Brain microvascular endothelial cell (primary cell): ENCODE data around the gene GNAT3.

Experiments
- DNase-seq: peaks from one replicate; pipeline ENCODE4 v3.0.0-alpha.2; 2020
- H3K27ac ChIP-seq: fragments of 250-450 bp; sonication (Bioruptor Pico); 2 replicates; pipeline ENCODE4 v1.5.1; 2020; ENCODE audit warnings: mild to moderate bottlenecking, moderate library complexity
- H3K27me3 ChIP-seq: fragments of 250-450 bp; sonication (Bioruptor Pico); replicated peaks from 2 replicates; pipeline ENCODE4 v1.5.1; 2020; ENCODE audit warnings: mild to moderate bottlenecking
- H3K36me3 ChIP-seq: fragments of 250-450 bp; sonication (Bioruptor Pico); replicated peaks from 2 replicates; pipeline ENCODE4 v1.5.1; 2020; ENCODE audit warnings: mild to moderate bottlenecking
- H3K4me3 ChIP-seq: 2 replicates; pipeline ENCODE4 v1.5.1; 2011; ENCODE audit warnings: low read depth, mild to moderate bottlenecking, control low read depth, low read length, moderate library complexity
- CTCF ChIP-seq: IDR thresholded peaks from 2 replicates; pipeline ENCODE4 v1.5.1; 2011; ENCODE audit warnings: low read depth, mild to moderate bottlenecking, moderate library complexity, low read length, control low read depth, inconsistent platforms; ENCODE audit errors: missing control alignments
- in situ Hi-C: cut with HindIII; loops from 2 replicates; pipeline ENCODE4 v1.10.0; 2017; ENCODE audit warnings: low sequenced_read_pairs, low pct_ligation_motif_present

Gene GNAT3

GRCh38 chr7:80468931-80469714 is 42.7 kb downstream of the GNAT3 start:
- Histone ChIP-seq H3K4me3 (no peak overlapping the region), H3K27ac (no peak overlapping the region), H3K27me3 (no peaks in the 10 kb centered on the region), H3K36me3 (no peaks in the 10 kb centered on the region)
- no peak for DNase-seq
- TF ChIP-seq CTCF: no peak
- in situ Hi-C loops: no loop called here

- Histone ChIP-seq H3K27ac (peak overlapping the region; percentile 4), H3K4me3 (no peak overlapping the region), H3K36me3 (no peaks in the 10 kb centered on the region), H3K27me3 (no peaks in the 10 kb centered on the region)
- no peak for TF ChIP-seq CTCF
- in situ Hi-C loops: no loop called here
- peak; percentile 12 for DNase-seq
Observed at GRCh38 chr7:80467069-80467468, 44.8 kb downstream of the GNAT3 start.

GRCh38 chr7:80466636-80467035 is 45.2 kb downstream of the GNAT3 start:
- H3K4me3 ChIP-seq: no peak overlapping the region
- no peaks in the 10 kb centered on the region for H3K36me3 ChIP-seq
- no peaks in the 10 kb centered on the region for H3K27me3 ChIP-seq
- TF ChIP-seq CTCF: no peak
- DNase-seq: no peak
- H3K27ac ChIP-seq: no peak overlapping the region
- in situ Hi-C loops: no loop called here

GRCh38 chr7:80464211-80464610 is 47.7 kb downstream of the GNAT3 start:
- no peak for DNase-seq
- Histone ChIP-seq H3K4me3 (no peak overlapping the region), H3K27ac (no peak overlapping the region), H3K36me3 (no peaks in the 10 kb centered on the region), H3K27me3 (no peaks in the 10 kb centered on the region)
- no peak for TF ChIP-seq CTCF
- in situ Hi-C loops: no loop called here

GRCh38 chr7:80463272-80463920 is 48.5 kb downstream of the GNAT3 start:
- H3K27ac ChIP-seq: no peak overlapping the region
- no peaks in the 10 kb centered on the region for H3K36me3 ChIP-seq
- TF ChIP-seq CTCF: no peak
- in situ Hi-C loops: no loop called here
- peak; percentile 48 for DNase-seq
- H3K4me3 ChIP-seq: no peak overlapping the region
- no peaks in the 10 kb centered on the region for H3K27me3 ChIP-seq
